PFSK-1 (cell line): ENCODE results near the gene RBMS3.

ENCODE experiments used
- POLR2AphosphoS5 ChIP-seq: IDR thresholded peaks from 2 replicates; pipeline ENCODE4 v1.6.1; 2012; ENCODE audit warnings: low read depth, mild to moderate bottlenecking, control low read depth, low read length, moderate library complexity
- REST ChIP-seq, 2 experiments: IDR thresholded peaks; 2 replicates each; pipeline versions ENCODE4 v1.6.1 to v1.8.0; 2011 to 2012; ENCODE audit warnings: low read depth in 2 of 2, low read length in 2 of 2, control low read depth in 1 of 2, inconsistent platforms in 1 of 2, mild to moderate bottlenecking in 1 of 2, moderate library complexity in 1 of 2; ENCODE audit not compliant: insufficient read depth in 1 of 2
- SIN3A ChIP-seq: IDR thresholded peaks from 2 replicates; pipeline ENCODE4 v1.6.1; 2012; ENCODE audit warnings: mild to moderate bottlenecking, low read length, moderate library complexity, borderline replicate concordance; ENCODE audit not compliant: insufficient read depth
- TAF1 ChIP-seq: IDR thresholded peaks from 2 replicates; pipeline ENCODE4 v1.6.1; 2012; ENCODE audit warnings: low read length, control low read depth, borderline replicate concordance; ENCODE audit not compliant: insufficient read depth

- TF ChIP-seq REST (IDR thresholded peaks at IDR 0.05; ENCODE audit: insufficient read depth in 1 of 2, low read depth in 2 of 2, low read length in 2 of 2) (no peak), SIN3A (no peak), TAF1 (no peak), POLR2AphosphoS5 (no peak)
Observed at GRCh38 chr3:29349049-29349448, 68.2 kb downstream of the RBMS3 start.
